HCT116 (cell line): ENCODE measurements around the gene SHISA8. TPM values are rescaled to one million over a fixed set of nuclear protein-coding genes. Genes with fewer than 3 reads are reported as not detected.

Experiments used
- ATAC-seq: fragments of 200-7000 bp; cut with Tn5 transposase; 2 replicates; pipeline ENCODE4 v1.9.1; 2020; ENCODE audit warnings: mild to moderate bottlenecking, moderate library complexity
- BruUV-seq: library from RNA; stranded (reverse); fragments of 400-500 nt; replicated peaks from 2 replicates; lab custom pipeline; 2021; lab: Mats Ljungman, UMichigan
- CTCF ChIA-PET: fragments of 300-600 bp; sonication (Branson Sonifier 250); formaldehyde crosslinking; loops from one replicate; lab custom pipeline; 2021; ENCODE audit warnings: antibody characterized with exemption; lab: Charles Lee
- POLR2A ChIA-PET: fragments of 300-600, 350-600 bp; sonication (Branson Sonifier 250); formaldehyde crosslinking; loops from one replicate; lab custom pipeline; 2021; ENCODE audit warnings: antibody characterized with exemption; lab: Charles Lee
- RAD21 ChIA-PET, 2 experiments: fragments of 300-600 bp; sonication (Branson Sonifier 250); formaldehyde crosslinking; loops; one replicate each; lab custom pipeline; 2023; ENCODE audit warnings: low total read pairs in 2 of 2; ENCODE audit not compliant: uncharacterized antibody in 2 of 2, unreplicated experiment in 2 of 2, low non-redundant PET in 1 of 2; lab: Charles Lee
- DNase-seq: peaks from one replicate; pipeline ENCODE4 v3.0.0-alpha.2; 2010; ENCODE audit warnings: low read depth, low spot score
- H2AFZ ChIP-seq: fragments of 200-600 bp; shearing (Covaris generic), sonication (generic); 2 replicates; pipeline ENCODE4 v1.6.1; 2017; ENCODE audit warnings: low read depth, mixed run types, mixed read lengths, antibody characterized with exemption, low read length; ENCODE audit not compliant: poor library complexity, severe bottlenecking
- H3K27ac ChIP-seq: 2 replicates; pipeline ENCODE4 v1.5.1; 2012; ENCODE audit warnings: low read depth, low read length
- H3K27me3 ChIP-seq: fragments of 200-600 bp; sonication (generic); 2 replicates; pipeline ENCODE4 v1.6.1; 2016; ENCODE audit warnings: mixed run types, low read length, mixed read lengths; ENCODE audit not compliant: insufficient read depth
- H3K36me3 ChIP-seq, 2 experiments: fragments of 200-500 bp in 1 of 2; fragments of 200-600 bp in 1 of 2; sonication (Bioruptor generic) in 1 of 2; sonication (generic) in 1 of 2; 2 replicates each; pipeline versions ENCODE4 v1.5.1 to v1.6.1; 2014 to 2016; ENCODE audit warnings: low read length in 2 of 2, inconsistent platforms in 1 of 2, mixed read lengths in 1 of 2, mixed run types in 1 of 2; ENCODE audit not compliant: insufficient read depth in 2 of 2, control insufficient read depth in 1 of 2
- H3K4me1 ChIP-seq, 2 experiments: fragments of 200-600 bp in 1 of 2; sonication (generic) in 1 of 2; 2 replicates each; pipeline versions ENCODE4 v1.5.1 to v1.6.1; 2012 to 2017; ENCODE audit warnings: low read length in 2 of 2, inconsistent platforms in 1 of 2, mild to moderate bottlenecking in 1 of 2, mixed read lengths in 1 of 2, mixed run types in 1 of 2, moderate library complexity in 1 of 2; ENCODE audit not compliant: insufficient read depth in 2 of 2, control insufficient read depth in 1 of 2
- H3K4me2 ChIP-seq: fragments of 200-600 bp; sonication (generic); 2 replicates; pipeline ENCODE4 v1.6.1; 2017; ENCODE audit warnings: mixed run types, low read length, mixed read lengths
- H3K4me3 ChIP-seq, 2 experiments: fragments of 200-600 bp in 1 of 2; sonication (generic) in 1 of 2; replicated peaks in 1 of 2; 2 replicates each; pipeline ENCODE4 v1.5.1; 2011 to 2016; ENCODE audit warnings: low read length in 2 of 2, control low read depth in 1 of 2, low read depth in 1 of 2, mild to moderate bottlenecking in 1 of 2, mixed read lengths in 1 of 2, mixed run types in 1 of 2
- H3K79me2 ChIP-seq: fragments of 200-600 bp; sonication (generic); 2 replicates; pipeline ENCODE4 v1.6.1; 2017; ENCODE audit warnings: mild to moderate bottlenecking, mixed run types, low read length, moderate library complexity, mixed read lengths; ENCODE audit not compliant: insufficient read depth
- H3K9ac ChIP-seq: fragments of 200-600 bp; sonication (generic); 2 replicates; pipeline ENCODE4 v1.6.1; 2016; ENCODE audit warnings: low read length, mixed read lengths
- H3K9me2 ChIP-seq: fragments of 200-600 bp; sonication (generic), shearing (Covaris generic); 2 replicates; pipeline ENCODE4 v1.6.1; 2017; ENCODE audit warnings: mixed run types, mild to moderate bottlenecking, moderate library complexity; ENCODE audit not compliant: insufficient read depth
- H3K9me3 ChIP-seq, 2 experiments: fragments of 200-500 bp in 1 of 2; fragments of 200-600 bp in 1 of 2; sonication (Bioruptor generic) in 1 of 2; sonication (generic) in 1 of 2; 2 replicates each; pipeline ENCODE4 v1.6.1; 2014 to 2017; ENCODE audit warnings: low read length in 2 of 2, mixed read lengths in 2 of 2, inconsistent platforms in 1 of 2, low read depth in 1 of 2, mild to moderate bottlenecking in 1 of 2, mixed run types in 1 of 2, moderate library complexity in 1 of 2; ENCODE audit not compliant: control insufficient read depth in 1 of 2, insufficient read depth in 1 of 2
- H4K20me1 ChIP-seq: fragments of 200-600 bp; sonication (generic), shearing (Covaris generic); 2 replicates; pipeline ENCODE4 v1.6.1; 2017; ENCODE audit warnings: mixed run types, mild to moderate bottlenecking, moderate library complexity; ENCODE audit not compliant: insufficient read depth
- CTCF ChIP-seq, 3 experiments: fragments of 200-600 bp in 1 of 3; sonication (generic) in 1 of 3; IDR thresholded peaks in 2 of 3; conservative IDR thresholded peaks in 1 of 3; 2 replicates each; pipeline ENCODE4 v1.5.1; 2012 to 2017; ENCODE audit warnings: low read depth in 2 of 3, low read length in 2 of 3, antibody characterized with exemption in 1 of 3, borderline replicate concordance in 1 of 3, control low read depth in 1 of 3, mild to moderate bottlenecking in 1 of 3, mixed read lengths in 1 of 3, mixed run types in 1 of 3, moderate library complexity in 1 of 3; ENCODE audit not compliant: insufficient read depth in 1 of 3
- EGR1 ChIP-seq: IDR thresholded peaks from 2 replicates; pipeline ENCODE4 v1.6.1; 2012; ENCODE audit warnings: low read depth
- EZH2 ChIP-seq: fragments of 200-600 bp; sonication (generic); IDR thresholded peaks from 2 replicates; pipeline ENCODE4 v1.6.1; 2017; ENCODE audit warnings: antibody characterized with exemption, mixed run types
- FOSL1 ChIP-seq: IDR thresholded peaks from 2 replicates; pipeline ENCODE4 v1.6.1; 2012; ENCODE audit warnings: low read depth
- SIN3A ChIP-seq: IDR thresholded peaks from 2 replicates; pipeline ENCODE4 v1.6.1; 2012; ENCODE audit warnings: low read depth
- SRF ChIP-seq: IDR thresholded peaks from 2 replicates; pipeline ENCODE4 v1.6.1; 2012; ENCODE audit warnings: low read depth
- intact Hi-C: fragments of 100-400 bp; cut with micrococcal nuclease; formaldehyde crosslinking; loops from 2 replicates; pipeline ENCODE4 v1.10.0; 2022
- total RNA-seq: library from RNA; stranded (reverse); gene quantifications from one replicate; pipeline ENCODE4 v1.2.1, GENCODE V29; 2021; ENCODE audit not compliant: unreplicated experiment

SHISA8 gene
- total RNA-seq, 1 experiment from 2014 or later: 13.9 TPM

GRCh38 chr22:41917903-41918791 is 3.3 kb upstream of the SHISA8 start:
- no peaks in the 10 kb centered on the region for H3K9me3 ChIP-seq
- peak overlapping the region; percentile 30; the same call in 1 of the 2 replicates for H3K4me2 ChIP-seq
- no peak for TF ChIP-seq SRF
- H3K36me3 ChIP-seq: no peaks in the 10 kb centered on the region
- DNase-seq (no peak), ATAC-seq (no peak)
- H3K27me3 ChIP-seq: no peaks in the 10 kb centered on the region
- POLR2A ChIA-PET: no interaction called here
- H3K4me1 ChIP-seq: peaks cover 12 to 34% of the 10 kb centered on the region in 2 experiments
- H3K79me2 ChIP-seq: no peaks in the 10 kb centered on the region
- intact Hi-C loops: no loop called here
- no TSS peak for BruUV-seq
- no peaks in the 10 kb centered on the region for H4K20me1 ChIP-seq
- H3K27ac ChIP-seq: no peak overlapping the region
- no peaks in the 10 kb centered on the region for H3K9me2 ChIP-seq
- H3K9ac ChIP-seq: no peak overlapping the region
- no peak overlapping the region for H3K4me3 ChIP-seq
- H2AFZ ChIP-seq: no peak overlapping the region
- CTCF ChIA-PET: interaction anchor here (2.6 kb wide), 1 partner anchor 7 kb away, joined by 9 read pairs; no protein-coding TSS in a partner anchor
- RAD21 ChIA-PET: no interaction called here

GRCh38 chr22:41917375-41917902 is 2.6 kb upstream of the SHISA8 start:
- no peaks in the 10 kb centered on the region for H3K9me3 ChIP-seq
- no peak overlapping the region for H2AFZ ChIP-seq
- ChIA-PET CTCF (interaction anchor here (2.6 kb wide), 1 partner anchor 8 kb away, joined by 9 read pairs; no protein-coding TSS in a partner anchor), RAD21 (no interaction called here), POLR2A (interaction anchor here (1.0 kb wide), 1 partner anchor 250 kb away, joined by 3 read pairs; no protein-coding TSS in a partner anchor)
- H3K4me1 ChIP-seq: peaks cover 12 to 41% of the 10 kb centered on the region in 2 experiments
- intact Hi-C loops: no loop called here
- no peak overlapping the region for H3K27ac ChIP-seq
- TF ChIP-seq SRF (no peak), FOSL1 (no peak), EGR1 (no peak), EZH2 (no peak), SIN3A (no peak), CTCF (IDR thresholded peaks at IDR 0.05 in 2 of 3, conservative IDR thresholded peaks at IDR 0.05 in 1 of 3; ENCODE audit: borderline replicate concordance in 1 of 3, insufficient read depth in 1 of 3, low read depth in 2 of 3, low read length in 2 of 3) (no peak)
- H3K9me2 ChIP-seq: no peaks in the 10 kb centered on the region
- no peak overlapping the region for H3K4me2 ChIP-seq
- H3K36me3 ChIP-seq: no peaks in the 10 kb centered on the region
- no peak for ATAC-seq
- no peak overlapping the region for H3K9ac ChIP-seq
- H3K4me3 ChIP-seq: no peak overlapping the region
- no peaks in the 10 kb centered on the region for H3K27me3 ChIP-seq
- no TSS peak for BruUV-seq
- no peak for DNase-seq
- H4K20me1 ChIP-seq: no peaks in the 10 kb centered on the region
- H3K79me2 ChIP-seq: no peaks in the 10 kb centered on the region
